ENCODE results near the gene MEIOB. TPM values are rescaled to one million over a fixed set of nuclear protein-coding genes. Genes with fewer than 3 reads are reported as not detected.

MEIOB gene
- total RNA-seq, result not detected

GRCh38 chr16:1871974-1872635, at the start of gene MEIOB:
Gene MEIOB, minus strand, starts transcription at chr16:1872164. Its CDS starts 3,989 bp downstream, at chr16:1868175.

GRCh38 chr16:1918351-1919326, 46.7 kb upstream of the MEIOB start, which contains the start of gene HS3ST6:
Gene HS3ST6, minus strand, starts transcription at chr16:1918415. Its CDS starts 92 bp downstream, at chr16:1918323.

GRCh38 chr16:1826691-1827573, 45.0 kb downstream of the MEIOB start, which contains the start of the genes FAHD1 and HAGH:
Gene FAHD1, plus strand, starts transcription at chr16:1827206. Its CDS starts 33 bp downstream, at chr16:1827239.
Gene HAGH, minus strand, starts transcription at chr16:1826825. Its CDS starts 38 bp downstream, at chr16:1826787.

GRCh38 chr16:1793578-1794220, 78.3 kb downstream of the MEIOB start, which contains the start of gene IGFALS:
Gene IGFALS, minus strand, starts transcription at chr16:1793705. Its CDS starts 53 bp downstream, at chr16:1793652.

Other genes with a start within 250 kb of the MEIOB start
- gene JPT2, start 193.9 kb downstream of the MEIOB start, total RNA-seq, result 39.4 TPM
- gene MAPK8IP3, start 166.0 kb downstream of the MEIOB start, total RNA-seq, result 169 TPM
- 26.9 TPM for gene NME3, start 100.6 kb downstream of the MEIOB start, total RNA-seq
- gene EME2, start 99.4 kb downstream of the MEIOB start, total RNA-seq, result 18.2 TPM
- 27.5 TPM for gene MRPS34, start 99.0 kb downstream of the MEIOB start, total RNA-seq
- gene SPSB3, start 89.6 kb downstream of the MEIOB start, total RNA-seq, result 74.2 TPM
- 46.6 TPM for gene NUBP2, start 89.2 kb downstream of the MEIOB start, total RNA-seq
- 0.31 TPM for gene IGFALS, start 78.5 kb downstream of the MEIOB start, total RNA-seq
- 59.5 TPM for gene HAGH, start 45.3 kb downstream of the MEIOB start, total RNA-seq
- 61.7 TPM for gene FAHD1, start 45.0 kb downstream of the MEIOB start, total RNA-seq
- gene HS3ST6, start 46.3 kb upstream of the MEIOB start, total RNA-seq, result not detected
- gene MSRB1, start 71.0 kb upstream of the MEIOB start, total RNA-seq, result 3.1 TPM
- not detected for gene RPL3L, start 82.5 kb upstream of the MEIOB start, total RNA-seq
- gene NDUFB10, start 87.4 kb upstream of the MEIOB start, total RNA-seq, result 73.6 TPM
- 1,162 TPM for gene RPS2, start 92.7 kb upstream of the MEIOB start, total RNA-seq
- gene RNF151, start 94.7 kb upstream of the MEIOB start, total RNA-seq, result not detected
- 16.6 TPM for gene TBL3, start 99.9 kb upstream of the MEIOB start, total RNA-seq
- gene NOXO1, start 109.3 kb upstream of the MEIOB start, total RNA-seq, result 2.8 TPM
- 16.6 TPM for gene GFER, start 112.0 kb upstream of the MEIOB start, total RNA-seq
- gene SYNGR3, start 117.8 kb upstream of the MEIOB start, total RNA-seq, result 67.9 TPM
- 9.4 TPM for gene ZNF598, start 137.7 kb upstream of the MEIOB start, total RNA-seq
- gene NPW, start 147.6 kb upstream of the MEIOB start, total RNA-seq, result not detected
- 10.0 TPM for gene NHERF2, start 154.7 kb upstream of the MEIOB start, total RNA-seq
- gene NTHL1, start 175.7 kb upstream of the MEIOB start, total RNA-seq, result 22.5 TPM
- gene TSC2, start 175.8 kb upstream of the MEIOB start, total RNA-seq, result 148 TPM

Data from parietal lobe (tissue), 1 donor.